Hair follicular keratinocyte (primary cell): Measurements from ENCODE around the gene EPB41L4B. TPM values are rescaled to one million over a fixed set of nuclear protein-coding genes. Genes with fewer than 3 reads are reported as not detected.

Experiments
- total RNA-seq: library from RNA; depleted of rRNA; stranded (reverse); fragments of >200 nt; gene quantifications from 2 replicates; pipeline ENCODE4 v1.2.3, GENCODE V29; 2015

EPB41L4B gene
- total RNA-seq, result 5.6 and 5.9 TPM in 2 replicates

DNA sequence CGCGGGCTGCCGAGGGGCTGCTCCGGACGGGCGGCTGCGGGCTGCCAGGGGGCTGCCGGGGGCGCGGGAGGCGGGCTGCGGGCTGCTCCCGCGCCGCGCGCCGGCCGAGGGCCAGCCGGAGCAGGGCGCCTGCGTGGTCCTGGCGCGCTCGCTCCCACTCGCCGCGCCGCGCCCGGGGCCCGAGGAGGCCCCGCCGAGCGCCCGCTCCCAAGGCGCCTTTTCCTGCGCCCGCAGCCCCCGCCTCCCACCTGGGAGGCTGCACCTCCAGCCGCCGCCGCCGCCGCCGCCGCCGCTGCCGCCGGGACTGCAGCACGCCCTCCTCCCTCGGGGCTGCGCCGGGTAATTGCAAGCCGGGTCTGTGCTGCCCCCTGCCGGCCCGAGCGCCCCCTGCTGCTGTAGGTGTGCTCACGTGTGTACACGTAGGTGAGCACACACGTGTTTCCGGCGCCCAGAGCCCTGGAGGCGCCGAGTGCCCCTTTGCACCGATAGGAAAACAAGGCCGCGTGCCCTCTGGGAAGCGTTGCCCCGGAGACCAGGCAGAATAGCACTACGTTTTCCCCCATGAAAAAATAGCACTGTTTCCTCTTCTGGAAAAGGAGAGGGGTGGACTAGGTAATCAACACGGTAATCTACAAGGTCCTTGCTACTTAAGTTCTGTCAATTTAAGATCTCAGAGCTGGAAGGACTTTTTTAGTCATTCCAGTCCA, at the start of gene EPB41L4B:
EPB41L4B (minus strand) TSS at position 318 of the 707 bp plus-strand sequence. CDS start 613 bp downstream, outside the sequence.

DNA sequence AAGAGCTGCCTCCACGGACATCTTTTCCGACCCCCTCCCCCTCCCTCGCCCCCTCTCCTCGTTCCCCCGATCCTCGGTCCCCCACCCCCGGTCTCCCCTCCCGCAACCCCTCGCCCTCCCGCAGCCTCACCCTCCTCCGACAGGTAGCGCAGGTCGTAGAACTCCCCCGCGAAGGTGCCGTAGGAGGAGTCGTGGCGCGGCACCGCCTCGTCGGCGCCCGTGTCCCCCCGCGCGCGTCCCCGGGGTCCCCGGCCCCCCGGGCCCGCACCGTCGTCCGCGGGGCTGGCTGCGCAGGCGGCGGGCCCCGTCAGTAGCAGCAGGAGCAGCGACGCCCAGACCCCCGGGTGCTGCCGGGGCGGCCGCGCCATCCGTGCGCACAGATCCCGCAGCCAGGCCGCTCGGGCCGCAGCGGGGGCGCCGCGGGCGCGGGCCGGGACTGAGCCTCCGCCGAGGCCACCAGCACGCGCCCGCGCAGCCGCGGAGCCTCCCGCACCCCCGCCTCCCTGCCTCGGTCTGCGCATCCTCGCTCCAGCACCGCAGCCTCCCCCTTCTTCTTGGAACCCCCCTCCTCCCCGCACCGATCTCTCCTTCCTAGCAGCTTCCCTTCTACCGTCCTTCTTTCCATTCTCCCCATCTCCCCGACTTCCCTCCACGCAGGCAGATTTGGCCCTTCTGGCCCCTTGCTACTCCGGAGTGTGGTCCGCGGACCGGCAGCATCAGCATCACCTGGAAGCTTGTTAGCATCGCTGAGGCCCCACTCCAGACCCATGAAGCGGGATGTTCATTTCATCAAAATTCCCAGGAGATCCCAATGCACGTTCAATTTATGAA, 153.9 kb downstream of the EPB41L4B start, which contains the start of gene FRRS1L:
FRRS1L (minus strand) TSS at position 479 of the 831 bp plus-strand sequence; CDS start at position 368, 111 bp downstream.

Other genes with a start within 250 kb of the EPB41L4B start
- gene TMEM245, start 201.1 kb downstream of the EPB41L4B start, total RNA-seq, result 23.3 and 24.2 TPM in 2 replicates
- gene FRRS1L, start 153.8 kb downstream of the EPB41L4B start, total RNA-seq, result not detected in 2 replicates
- gene PTPN3, start 177.2 kb upstream of the EPB41L4B start, total RNA-seq, result 14.8 and 22.1 TPM in 2 replicates